ENCODE results near the gene JMJD8. TPM values are rescaled to one million over a fixed set of nuclear protein-coding genes. Genes with fewer than 3 reads are reported as not detected.
A peak's percentile ranks its signal among the peaks of the same experiment; 100 is the strongest.

The JMJD8 gene
- total RNA-seq, 1 donor from 2014 or later: 47.0 TPM

DNA sequence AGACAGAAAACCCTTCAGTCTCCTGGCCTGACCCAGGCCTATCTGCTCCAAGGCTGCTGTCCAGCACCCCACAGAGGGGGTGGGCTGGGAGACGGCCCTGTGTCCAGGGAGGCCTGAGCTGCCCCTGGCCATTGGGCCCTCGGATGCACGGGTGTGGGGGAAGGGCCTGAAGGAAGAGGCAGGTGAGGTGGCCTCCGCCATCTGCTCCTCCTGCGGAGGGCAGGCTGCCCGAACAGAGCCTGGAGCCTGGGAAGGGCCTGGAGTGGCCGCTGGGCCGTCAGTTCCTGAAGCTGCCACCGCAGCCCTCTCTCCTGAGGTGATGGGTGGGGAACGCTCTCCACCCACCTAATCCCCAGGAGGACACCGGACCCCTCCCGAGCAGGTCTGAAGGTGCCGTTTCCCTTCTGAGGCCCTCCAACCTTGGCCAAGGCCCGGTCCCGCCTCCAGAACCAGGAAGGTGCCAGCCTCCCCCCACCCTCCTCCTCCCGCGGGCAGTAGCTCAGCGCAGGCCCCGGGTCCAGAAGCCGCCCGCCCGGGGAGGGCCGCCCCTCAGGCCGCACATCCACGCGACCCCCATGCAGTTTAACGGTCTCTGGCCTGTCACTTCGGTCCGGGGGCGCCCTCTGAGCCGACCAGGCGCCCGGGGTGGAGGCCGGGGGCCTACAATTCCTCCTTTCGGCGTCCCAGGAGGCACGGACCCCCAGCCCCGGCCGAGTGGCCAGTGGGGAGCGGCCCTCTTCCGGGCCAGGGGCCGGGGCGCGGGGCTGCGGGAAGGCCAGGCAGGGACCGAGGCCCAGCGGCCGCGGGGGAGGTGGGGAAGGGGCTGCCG lies 20.6 kb upstream of the JMJD8 start:
- ChIA-PET CTCF (no interaction called here), POLR2A (interaction anchor here (0.6 kb wide), 1 partner anchor 15 kb away, joined by 3 read pairs; the partner anchor contains the start of gene WDR24)
- Mint-ChIP-seq H3K4me1 (peaks cover 4% of the 10 kb centered on the region), H3K27me3 (peaks cover 47% of the 10 kb centered on the region), H3K4me3 (no peak overlapping the region), H3K27ac (no peak overlapping the region), H3K36me3 (ENCODE audit: low read depth) (no peaks in the 10 kb centered on the region), H3K9me3 (no peaks in the 10 kb centered on the region)
- DNase-seq (no peak), ATAC-seq (ENCODE audit: low read depth) (no peak)
- intact Hi-C loops (cut with micrococcal nuclease): no loop called here
- TF ChIP-seq, protein P1, sequence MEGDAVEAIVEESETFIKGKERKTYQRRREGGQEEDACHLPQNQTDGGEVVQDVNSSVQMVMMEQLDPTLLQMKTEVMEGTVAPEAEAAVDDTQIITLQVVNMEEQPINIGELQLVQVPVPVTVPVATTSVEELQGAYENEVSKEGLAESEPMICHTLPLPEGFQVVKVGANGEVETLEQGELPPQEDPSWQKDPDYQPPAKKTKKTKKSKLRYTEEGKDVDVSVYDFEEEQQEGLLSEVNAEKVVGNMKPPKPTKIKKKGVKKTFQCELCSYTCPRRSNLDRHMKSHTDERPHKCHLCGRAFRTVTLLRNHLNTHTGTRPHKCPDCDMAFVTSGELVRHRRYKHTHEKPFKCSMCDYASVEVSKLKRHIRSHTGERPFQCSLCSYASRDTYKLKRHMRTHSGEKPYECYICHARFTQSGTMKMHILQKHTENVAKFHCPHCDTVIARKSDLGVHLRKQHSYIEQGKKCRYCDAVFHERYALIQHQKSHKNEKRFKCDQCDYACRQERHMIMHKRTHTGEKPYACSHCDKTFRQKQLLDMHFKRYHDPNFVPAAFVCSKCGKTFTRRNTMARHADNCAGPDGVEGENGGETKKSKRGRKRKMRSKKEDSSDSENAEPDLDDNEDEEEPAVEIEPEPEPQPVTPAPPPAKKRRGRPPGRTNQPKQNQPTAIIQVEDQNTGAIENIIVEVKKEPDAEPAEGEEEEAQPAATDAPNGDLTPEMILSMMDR (IDR thresholded peaks at IDR 0.05): no peak

DNA sequence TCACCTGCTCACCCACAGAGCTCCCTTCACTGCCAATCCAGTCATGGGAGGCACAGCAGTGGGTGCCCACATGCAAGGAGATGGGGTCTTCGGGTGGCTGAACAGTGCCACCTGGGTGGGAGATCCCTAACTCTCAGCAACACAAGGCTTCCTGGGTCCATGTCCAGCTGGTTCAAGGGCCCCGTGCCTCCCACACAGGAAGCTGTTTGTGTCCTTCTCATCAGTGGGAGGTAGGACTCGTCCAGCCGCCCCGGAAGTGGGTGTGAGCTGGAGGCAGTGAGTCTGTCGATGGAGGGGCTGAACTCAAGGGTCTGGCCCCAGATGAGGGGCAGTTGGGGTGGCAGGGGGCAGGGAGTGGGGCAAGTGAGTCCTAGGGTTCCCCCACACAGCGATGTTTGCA lies 19.9 kb upstream of the JMJD8 start:
- no peak for DNase-seq
- intact Hi-C loops (cut with micrococcal nuclease): no loop called here
- POLR2A ChIA-PET: no interaction called here
- no peaks in the 10 kb centered on the region for H3K36me3 Mint-ChIP-seq (ENCODE audit: low read depth)
- TF ChIP-seq, protein P1 (IDR thresholded peaks at IDR 0.05): no peak
- CTCF ChIA-PET: no interaction called here
- no peak overlapping the region for H3K4me3 Mint-ChIP-seq
- ATAC-seq (ENCODE audit: low read depth): no peak
- H3K27ac Mint-ChIP-seq: no peak overlapping the region
- peaks cover 47% of the 10 kb centered on the region for H3K27me3 Mint-ChIP-seq
- H3K9me3 Mint-ChIP-seq: no peaks in the 10 kb centered on the region
- H3K4me1 Mint-ChIP-seq: peaks cover 4% of the 10 kb centered on the region

DNA sequence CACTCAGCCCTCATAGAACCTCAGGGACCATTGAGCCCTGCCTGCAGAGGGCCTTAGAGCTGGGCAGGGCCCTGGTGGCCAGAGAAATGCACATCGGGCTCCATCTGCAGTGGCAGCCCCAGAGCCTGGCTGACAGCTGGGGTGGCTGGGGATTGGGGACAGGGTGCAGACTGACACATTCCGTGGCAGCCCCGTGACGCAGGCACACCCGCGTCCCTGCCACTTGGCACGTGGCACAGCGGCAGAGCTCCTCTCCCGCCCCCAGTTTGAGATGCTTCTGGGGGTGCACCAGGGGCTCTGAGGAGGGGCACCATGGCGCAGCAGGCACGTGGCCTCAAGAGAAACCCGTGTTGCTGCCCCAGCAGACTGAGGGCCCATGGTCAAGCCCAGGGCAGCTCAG lies 19.3 kb upstream of the JMJD8 start:
- no peaks in the 10 kb centered on the region for H3K36me3 Mint-ChIP-seq (ENCODE audit: low read depth)
- H3K4me1 Mint-ChIP-seq: peaks cover 4% of the 10 kb centered on the region
- CTCF ChIA-PET: no interaction called here
- TF ChIP-seq, protein P1 (IDR thresholded peaks at IDR 0.05): no peak
- peaks cover 42% of the 10 kb centered on the region for H3K27me3 Mint-ChIP-seq
- POLR2A ChIA-PET: interaction anchor here (0.6 kb wide), 1 partner anchor 270 kb away, joined by 3 read pairs; no protein-coding TSS in a partner anchor
- ATAC-seq (ENCODE audit: low read depth) (no peak), DNase-seq (no peak)
- no peak overlapping the region for H3K4me3 Mint-ChIP-seq
- H3K27ac Mint-ChIP-seq: no peak overlapping the region
- intact Hi-C loops (cut with micrococcal nuclease): no loop called here
- no peaks in the 10 kb centered on the region for H3K9me3 Mint-ChIP-seq

DNA sequence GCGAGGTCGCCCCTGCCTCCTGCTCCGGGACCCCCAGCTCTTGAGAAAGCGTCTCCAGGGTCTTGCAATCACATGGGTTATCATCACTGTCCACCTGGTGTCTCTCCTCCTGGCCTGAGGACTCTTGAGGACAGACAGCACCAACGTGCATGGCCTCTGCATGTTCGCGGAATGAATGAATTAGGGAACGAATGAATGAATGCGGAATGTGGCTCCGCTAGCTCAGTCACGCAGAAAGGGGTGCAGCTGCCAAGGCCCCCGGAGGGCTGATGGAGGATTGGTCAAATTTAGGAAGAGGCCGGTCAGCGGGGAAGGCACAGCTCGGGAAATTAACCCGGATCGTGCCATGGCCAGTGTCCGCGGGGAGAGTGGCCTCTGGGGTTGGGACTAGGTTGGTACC lies 18.2 kb upstream of the JMJD8 start:
- H3K36me3 Mint-ChIP-seq (ENCODE audit: low read depth): no peaks in the 10 kb centered on the region
- ChIA-PET POLR2A (no interaction called here), CTCF (no interaction called here)
- H3K4me3 Mint-ChIP-seq: no peak overlapping the region
- DNase-seq (no peak), ATAC-seq (ENCODE audit: low read depth) (no peak)
- peaks cover 34% of the 10 kb centered on the region for H3K27me3 Mint-ChIP-seq
- intact Hi-C loops (cut with micrococcal nuclease): no loop called here
- peaks cover 4% of the 10 kb centered on the region for H3K4me1 Mint-ChIP-seq
- H3K9me3 Mint-ChIP-seq: no peaks in the 10 kb centered on the region
- no peak overlapping the region for H3K27ac Mint-ChIP-seq
- TF ChIP-seq, protein P1 (IDR thresholded peaks at IDR 0.05): no peak

DNA sequence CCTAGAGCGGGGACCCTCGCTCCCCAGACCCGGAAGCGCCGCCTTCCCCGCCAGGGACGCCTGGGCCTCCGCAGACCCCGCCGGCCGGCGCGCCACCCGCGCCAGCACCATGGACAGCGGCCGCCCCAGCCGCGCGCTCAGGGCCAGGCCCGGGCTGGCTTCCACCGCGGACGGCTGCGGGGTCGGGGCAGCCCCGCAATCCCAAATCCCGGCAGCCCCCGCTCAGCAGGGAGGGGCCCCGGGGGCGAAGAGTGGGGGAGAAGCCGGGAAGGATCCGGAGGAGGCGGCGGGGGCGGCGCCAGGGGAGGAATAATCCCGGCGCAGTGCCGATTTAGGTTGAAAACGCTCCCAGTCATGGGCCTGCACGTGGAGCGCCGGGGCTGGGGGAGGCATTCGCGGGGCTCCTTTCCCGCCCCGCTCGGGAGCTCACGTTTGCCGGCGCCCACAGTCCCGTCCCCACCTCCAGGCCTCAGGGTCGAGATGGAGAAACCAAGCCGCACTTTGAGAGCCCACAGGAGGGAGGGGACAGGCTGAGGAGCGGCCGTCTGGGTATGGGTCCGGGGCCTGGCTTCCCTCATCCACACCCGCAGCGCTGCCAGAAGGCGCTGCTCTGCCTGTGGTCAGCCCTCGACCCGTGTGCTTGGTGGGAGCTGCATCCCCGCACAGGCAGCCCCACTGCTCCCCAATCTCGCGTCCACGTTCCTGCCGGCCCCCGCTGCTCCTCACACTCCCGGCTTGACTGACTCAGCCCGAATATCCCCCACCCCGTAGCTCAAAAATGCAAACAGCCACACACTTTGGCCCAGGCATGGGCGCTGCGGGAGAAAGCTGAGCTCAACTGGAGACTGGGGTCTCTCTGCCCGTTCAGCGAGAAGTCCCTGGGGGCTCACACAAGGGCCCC lies 16.8 kb upstream of the JMJD8 start:
- CTCF ChIA-PET: no interaction called here
- no peak for DNase-seq
- Mint-ChIP-seq H3K4me1 (peaks cover under 1% of the 10 kb centered on the region), H3K9me3 (no peaks in the 10 kb centered on the region), H3K27ac (no peak overlapping the region), H3K36me3 (ENCODE audit: low read depth) (no peaks in the 10 kb centered on the region), H3K4me3 (no peak overlapping the region), H3K27me3 (peaks cover 32% of the 10 kb centered on the region)
- peak; percentile 67 for ATAC-seq (ENCODE audit: low read depth)
- TF ChIP-seq, protein P1 (IDR thresholded peaks at IDR 0.05): no peak
- POLR2A ChIA-PET: interaction anchor here (0.6 to 1.1 kb wide), 2 partner anchors 10 to 21 kb away, joined by 3 to 5 read pairs; no protein-coding TSS in a partner anchor
- intact Hi-C loops (cut with micrococcal nuclease): no loop called here

Measured in activated B cell treated with CpG ODN at 0.5 μM for 24 hours (primary cell).